GM12892 (cell line): ENCODE measurements around the gene TBCD.

ENCODE experiments used
- POLR2A ChIP-seq: IDR thresholded peaks from 2 replicates; pipeline ENCODE4 v1.6.1; 2011; ENCODE audit warnings: low read depth, low read length, control low read depth
- POLR2AphosphoS5 ChIP-seq: IDR thresholded peaks from 2 replicates; pipeline ENCODE4 v1.6.1; 2011; ENCODE audit warnings: low read depth, low read length, control low read depth
- TAF1 ChIP-seq: IDR thresholded peaks from 2 replicates; pipeline ENCODE4 v1.6.1; 2011; ENCODE audit warnings: low read depth, mild to moderate bottlenecking, control low read depth, low read length, borderline replicate concordance

DNA sequence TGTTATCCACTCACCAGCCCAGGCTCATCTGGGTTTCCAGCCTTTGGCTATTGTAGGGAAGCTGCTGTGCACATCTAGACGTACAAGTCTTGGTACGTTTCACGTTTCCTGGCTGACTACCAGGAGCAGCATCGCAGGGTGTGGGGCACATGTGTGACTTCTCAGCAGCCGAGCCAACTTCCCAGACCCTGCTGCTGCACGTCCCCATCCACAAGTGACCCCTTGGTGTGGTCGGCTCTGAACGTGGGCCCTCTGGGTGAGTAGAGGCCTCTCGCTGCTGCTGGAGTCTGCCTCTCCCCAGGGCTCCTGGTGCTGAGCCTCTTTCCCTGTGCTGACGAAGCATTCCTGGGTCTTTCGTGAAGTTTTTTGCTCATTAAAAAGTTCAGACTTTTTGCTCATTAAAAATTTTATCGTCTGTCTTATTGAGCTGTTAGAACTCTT lies 158.2 kb downstream of the TBCD start:
- TF ChIP-seq POLR2AphosphoS5 (no peak), POLR2A (no peak), TAF1 (no peak)
